GM12878 (cell line): ENCODE results near the gene INO80E. TPM values are rescaled to one million over a fixed set of nuclear protein-coding genes. Genes with fewer than 3 reads are reported as not detected.

Experiments used
- BMI1 ChIP-seq: fragments of 450-650 bp; IDR thresholded peaks from 2 replicates; pipeline ENCODE4 v1.6.1; 2016; ENCODE audit warnings: mild to moderate bottlenecking, moderate library complexity, borderline replicate concordance
- CHD1 ChIP-seq: IDR thresholded peaks from 2 replicates; pipeline ENCODE4 v1.6.1; 2012; ENCODE audit warnings: low read depth, low read length, improper control_type of control experiment
- ELK1 ChIP-seq: IDR thresholded peaks from 2 replicates; pipeline ENCODE4 v1.6.1; 2012; ENCODE audit warnings: low read depth, low read length, improper control_type of control experiment
- EP300 ChIP-seq, 2 experiments: fragments of 150-350 bp in 1 of 2; IDR thresholded peaks; 2 replicates each; pipeline ENCODE4 v1.6.1; 2011 to 2012; ENCODE audit warnings: low read depth in 2 of 2, low read length in 2 of 2, borderline replicate concordance in 1 of 2, improper control_type of control experiment in 1 of 2, inconsistent platforms in 1 of 2; ENCODE audit not compliant: control insufficient read depth in 1 of 2
- ESRRA ChIP-seq: IDR thresholded peaks from 2 replicates; pipeline ENCODE4 v1.6.1; 2012; ENCODE audit warnings: mild to moderate bottlenecking, low read length, improper control_type of control experiment
- FOS ChIP-seq: IDR thresholded peaks from 3 replicates; pipeline ENCODE4 v1.6.1; 2011; ENCODE audit warnings: borderline replicate concordance; ENCODE audit not compliant: insufficient read length; ENCODE audit errors: extremely low read depth
- GATAD2B ChIP-seq: fragments of 450-650 bp; conservative IDR thresholded peaks from 2 replicates; pipeline ENCODE4 v1.6.1; 2017; ENCODE audit warnings: low read depth, mild to moderate bottlenecking, moderate library complexity
- MAX ChIP-seq: IDR thresholded peaks from 2 replicates; pipeline ENCODE4 v1.6.1; 2012; ENCODE audit warnings: low read depth, low read length, improper control_type of control experiment
- MEF2A ChIP-seq: IDR thresholded peaks from 2 replicates; pipeline ENCODE4 v1.6.1; 2011; ENCODE audit warnings: low read depth, mild to moderate bottlenecking, low read length, moderate library complexity; ENCODE audit not compliant: insufficient read depth
- MTA2 ChIP-seq: fragments of 450-650 bp; IDR thresholded peaks from 2 replicates; pipeline ENCODE4 v1.6.1; 2016; ENCODE audit warnings: low read depth, mild to moderate bottlenecking, moderate library complexity
- MTA3 ChIP-seq: IDR thresholded peaks from 2 replicates; pipeline ENCODE4 v1.6.1; 2012; ENCODE audit warnings: low read length, inconsistent platforms, borderline replicate concordance
- MXI1 ChIP-seq: fragments of 150-350 bp; IDR thresholded peaks from 2 replicates; pipeline ENCODE4 v1.6.1; 2011; ENCODE audit warnings: low read depth, mild to moderate bottlenecking, inconsistent platforms, low read length, improper control_type of control experiment
- NR2C1 ChIP-seq: fragments of 450-650 bp; IDR thresholded peaks from 2 replicates; pipeline ENCODE4 v1.6.1; 2017; ENCODE audit warnings: antibody characterized with exemption, mild to moderate bottlenecking, moderate library complexity
- PML ChIP-seq: IDR thresholded peaks from 2 replicates; pipeline ENCODE4 v1.6.1; 2012; ENCODE audit warnings: low read length, inconsistent platforms
- POLR2AphosphoS5 ChIP-seq: IDR thresholded peaks from 2 replicates; pipeline ENCODE4 v1.6.1; 2011; ENCODE audit warnings: mild to moderate bottlenecking, low read length, inconsistent platforms
- RAD21 ChIP-seq: IDR thresholded peaks from 2 replicates; pipeline ENCODE4 v1.6.1; 2011; ENCODE audit warnings: mild to moderate bottlenecking, low read depth, low read length, moderate library complexity; ENCODE audit not compliant: insufficient read depth
- RB1 ChIP-seq: fragments of 450-650 bp; formaldehyde crosslinking; IDR thresholded peaks from 2 replicates; pipeline ENCODE4 v1.6.1; 2017; ENCODE audit warnings: mild to moderate bottlenecking, borderline replicate concordance
- RFX5 ChIP-seq: IDR thresholded peaks from 2 replicates; pipeline ENCODE4 v1.6.1; 2011; ENCODE audit warnings: low read depth, low read length, improper control_type of control experiment
- SMARCA5 ChIP-seq: fragments of 450-650 bp; IDR thresholded peaks from 2 replicates; pipeline ENCODE4 v1.6.1; 2017; ENCODE audit warnings: mild to moderate bottlenecking
- SP1 ChIP-seq: IDR thresholded peaks from one replicate; pipeline ENCODE4 v1.6.1; 2011; ENCODE audit warnings: low read depth, low read length
- USF1 ChIP-seq: IDR thresholded peaks from 2 replicates; pipeline ENCODE4 v1.6.1; 2011; ENCODE audit warnings: borderline replicate concordance, low read depth, mild to moderate bottlenecking, moderate library complexity, mixed read lengths, low read length; ENCODE audit not compliant: insufficient read depth; ENCODE audit errors: extremely low read length
- ZBED1 ChIP-seq: IDR thresholded peaks from 2 replicates; pipeline ENCODE4 v1.6.1; 2016; ENCODE audit warnings: borderline replicate concordance
- ZNF592 ChIP-seq: fragments of 450-650 bp; IDR thresholded peaks from 2 replicates; pipeline ENCODE4 v1.6.1; 2017; ENCODE audit warnings: mild to moderate bottlenecking, moderate library complexity
- polyA plus RNA-seq, 11 experiments: library from polyadenylated mRNA; depleted of rRNA in 4 of 11; unstranded in 6 of 11; stranded (reverse) in 5 of 11; fragments of >200 nt; fragmentation: Nextera tagmentation in 4 of 11; fragmentation: Illumina TruSeq in 1 of 11; extraction: Ambion mirVana in 4 of 11; extraction: Trizol in 1 of 11; gene quantifications; 1 replicate in 1 of 11; 2 replicates in 10 of 11; pipeline versions ENCODE4 v1.2.1 to v1.2.3, GENCODE V29; 2011 to 2016; ENCODE audit warnings: inconsistent platforms in 2 of 11, missing spikeins in 2 of 11, low read depth in 1 of 11
- total RNA-seq, 4 experiments: library from RNA; depleted of rRNA in 3 of 4; stranded (reverse); fragments of >200 nt in 3 of 4; fragmentation: Illumina TruSeq in 1 of 4; extraction: Trizol in 1 of 4; gene quantifications; 2 replicates each; pipeline versions ENCODE4 v1.2.1 to v1.2.3, GENCODE V29; 2013 to 2021

Gene INO80E
- total and polyA plus RNA-seq, 10 of the 15 experiments (the other 5 are each of a cell fraction or from before 2014, with no cell fraction given): 0.39 to 74.0 (median 33.0) TPM

GRCh38 chr16:29973384-29974246, 22.4 kb upstream of the INO80E start, which contains the start of gene TAOK2 (continued):
- TF ChIP-seq ZNF592 (no peak), EP300 (IDR thresholded peaks at IDR 0.05; ENCODE audit: borderline replicate concordance in 1 of 2, control insufficient read depth in 1 of 2, low read depth in 2 of 2, low read length in 2 of 2) (no peak), BMI1 (peak; percentile 66; the same call in 1 of the 2 replicates), ZBED1 (peak; percentile 44; the same call in 1 of the 2 replicates), PML (peak; percentile 34; the same call in 1 of the 2 replicates), RB1 (peak; percentile 98; the same call in 1 of the 2 replicates), MTA3 (no peak), USF1 (no peak), POLR2AphosphoS5 (peak; percentile 83; the same call in 1 of the 2 replicates), RFX5 (peak; percentile 96), CHD1 (no peak), MTA2 (no peak), ELK1 (no peak), NR2C1 (no peak), FOS (no peak), MEF2A (0 out of 2 replicates have a peak, but pooled peaks have one; percentile 23), RAD21 (no peak), SP1 (peak; percentile 53), MXI1 (peak; percentile 49; the same call in 1 of the 2 replicates), GATAD2B (peak; percentile 58; the same call in 1 of the 2 replicates), SMARCA5 (peak; percentile 55; the same call in 1 of the 2 replicates), MAX (peak; percentile 75), ESRRA (no peak)
